SK-N-SH (cell line): ENCODE data around the gene CTBP2. TPM values are rescaled to one million over a fixed set of nuclear protein-coding genes. Genes with fewer than 3 reads are reported as not detected.

Experiments
- CTCF ChIA-PET: fragments of 300-600, 350-600 bp; formaldehyde crosslinking; extraction: SDS; loops from one replicate; lab custom pipeline; 2021; lab: Yijun Ruan, JAX
- POLR2A ChIA-PET: fragments of 350-600 bp; sonication (Branson Sonifier 250); formaldehyde crosslinking; extraction: SDS; loops from one replicate; lab custom pipeline; 2020; ENCODE audit warnings: antibody characterized with exemption, inconsistent platforms; lab: Yijun Ruan, JAX
- DNase-seq: peaks from one replicate; pipeline ENCODE4 v3.0.0; 2012
- H2AFZ ChIP-seq: fragments of 200-600 bp; sonication (generic); 2 replicates; pipeline ENCODE4 v1.8.1; 2016; ENCODE audit warnings: antibody characterized with exemption, mild to moderate bottlenecking, low read depth
- H3F3A ChIP-seq: fragments of 200-600 bp; sonication (generic); replicated peaks from 2 replicates; pipeline ENCODE3; 2016; ENCODE audit warnings: antibody characterized with exemption, mild to moderate bottlenecking; ENCODE audit not compliant: insufficient read depth
- H3K27ac ChIP-seq, 2 experiments: fragments of 200-500 bp in 1 of 2; fragments of 200-600 bp in 1 of 2; sonication (Bioruptor generic) in 1 of 2; sonication (generic), shearing (Covaris generic) in 1 of 2; 2 replicates each; pipeline versions ENCODE4 v1.5.1 to v1.6.1; 2014 to 2016; ENCODE audit warnings: low read depth in 2 of 2, inconsistent platforms in 1 of 2, low read length in 1 of 2, mild to moderate bottlenecking in 1 of 2, mixed read lengths in 1 of 2
- H3K27me3 ChIP-seq: fragments of 200-600 bp; sonication (generic), shearing (Covaris generic); 2 replicates; pipeline ENCODE4 v1.6.1; 2016; ENCODE audit warnings: mixed run types; ENCODE audit not compliant: insufficient read depth
- H3K36me3 ChIP-seq, 2 experiments: fragments of 200-500 bp in 1 of 2; fragments of 200-600 bp in 1 of 2; sonication (Bioruptor generic) in 1 of 2; sonication (generic) in 1 of 2; replicated peaks in 1 of 2; 2 replicates each; pipeline versions ENCODE3 to v1.5.1; 2014 to 2016; ENCODE audit warnings: low read length in 1 of 2, mild to moderate bottlenecking in 1 of 2; ENCODE audit not compliant: insufficient read depth in 2 of 2, control insufficient read depth in 1 of 2
- H3K4me1 ChIP-seq, 2 experiments: fragments of 200-500 bp in 1 of 2; fragments of 200-600 bp in 1 of 2; sonication (Bioruptor generic) in 1 of 2; sonication (generic), shearing (Covaris generic) in 1 of 2; 2 replicates each; pipeline versions ENCODE4 v1.5.1 to v1.6.1; 2014 to 2016; ENCODE audit warnings: low read depth in 1 of 2, low read length in 1 of 2, mixed run types in 1 of 2; ENCODE audit not compliant: insufficient read depth in 2 of 2, control insufficient read depth in 1 of 2
- H3K4me2 ChIP-seq: fragments of 200-600 bp; sonication (generic), shearing (Covaris generic); 2 replicates; pipeline ENCODE4 v1.6.1; 2017; ENCODE audit warnings: mixed run types
- H3K4me3 ChIP-seq, 2 experiments: fragments of 200-500 bp in 1 of 2; fragments of 200-600 bp in 1 of 2; sonication (Bioruptor generic) in 1 of 2; sonication (generic), shearing (Covaris generic) in 1 of 2; 2 replicates each; pipeline versions ENCODE4 v1.5.1 to v1.8.1; 2014 to 2016; ENCODE audit warnings: low read depth in 2 of 2, inconsistent platforms in 1 of 2, low read length in 1 of 2, mild to moderate bottlenecking in 1 of 2, mixed read lengths in 1 of 2, moderate library complexity in 1 of 2
- H3K79me2 ChIP-seq: fragments of 200-600 bp; sonication (generic); 2 replicates; pipeline ENCODE4 v1.8.1; 2017; ENCODE audit warnings: mild to moderate bottlenecking; ENCODE audit not compliant: insufficient read depth
- H3K9ac ChIP-seq: fragments of 200-600 bp; sonication (generic); 2 replicates; pipeline ENCODE4 v1.6.1; 2017; ENCODE audit warnings: mixed run types
- H3K9me2 ChIP-seq: fragments of 200-600 bp; sonication (generic); 2 replicates; pipeline ENCODE4 v1.6.1; 2017; ENCODE audit warnings: mixed run types
- H3K9me3 ChIP-seq: fragments of 200-600 bp; sonication (generic); 2 replicates; pipeline ENCODE4 v1.6.1; 2017; ENCODE audit warnings: mixed run types, mild to moderate bottlenecking, moderate library complexity
- H4K20me1 ChIP-seq: fragments of 200-600 bp; sonication (generic); 2 replicates; pipeline ENCODE4 v1.6.1; 2017; ENCODE audit warnings: mild to moderate bottlenecking, mixed run types; ENCODE audit not compliant: insufficient read depth
- EP300 ChIP-seq, 2 experiments: IDR thresholded peaks; 2 replicates each; pipeline versions ENCODE4 v1.4.0 to v1.6.1; 2012; ENCODE audit warnings: borderline replicate concordance in 1 of 2, low read depth in 1 of 2, low read length in 1 of 2
- FOSL2 ChIP-seq: IDR thresholded peaks from 2 replicates; pipeline ENCODE4 v1.4.0; 2012; ENCODE audit warnings: low read depth, mild to moderate bottlenecking, moderate library complexity, borderline replicate concordance
- FOXJ3 ChIP-seq: sonication (generic); formaldehyde crosslinking; IDR thresholded peaks from 2 replicates; pipeline ENCODE4 v1.5.1; 2020; ENCODE audit warnings: mild to moderate bottlenecking, missing genetic modification reagents
- GABPA ChIP-seq: IDR thresholded peaks from 2 replicates; pipeline ENCODE4 v1.4.0; 2012; ENCODE audit warnings: low read depth, mild to moderate bottlenecking
- NRF1 ChIP-seq: IDR thresholded peaks from 2 replicates; pipeline ENCODE4 v1.6.1; 2012; ENCODE audit warnings: low read depth, mild to moderate bottlenecking, low read length
- RAD21 ChIP-seq: IDR thresholded peaks from 2 replicates; pipeline ENCODE4 v1.6.1; 2012; ENCODE audit warnings: mild to moderate bottlenecking, low read length
- REST ChIP-seq: IDR thresholded peaks from 2 replicates; pipeline ENCODE4 v1.6.1; 2012; ENCODE audit warnings: mild to moderate bottlenecking, low read depth, low read length, moderate library complexity
- RFX5 ChIP-seq: IDR thresholded peaks from 2 replicates; pipeline ENCODE4 v1.6.1; 2012; ENCODE audit warnings: mild to moderate bottlenecking, improper control_type of control experiment, low read length
- RXRA ChIP-seq: IDR thresholded peaks from 2 replicates; pipeline ENCODE4 v1.4.0; 2012; ENCODE audit warnings: low read depth, mild to moderate bottlenecking, borderline replicate concordance
- USF1 ChIP-seq: IDR thresholded peaks from 2 replicates; pipeline ENCODE4 v1.4.0; 2012; ENCODE audit warnings: low read depth, borderline replicate concordance
- USF2 ChIP-seq: fragments of 150-350 bp; IDR thresholded peaks from 2 replicates; pipeline ENCODE4 v1.6.1; 2017; ENCODE audit warnings: antibody characterized with exemption, low read length, low read depth, borderline replicate concordance
- WGBS: methylation state at CpG from one replicate; pipeline ENCODE4 v1.1.6; 2017; ENCODE audit warnings: low lambda C conversion rate; 5-methylcytosine and 5-hydroxymethylcytosine counted together
- polyA plus RNA-seq, 3 experiments: library from polyadenylated mRNA; depleted of rRNA; stranded (reverse); fragments of >200 nt; gene quantifications; 2 replicates each; pipeline ENCODE4 v1.2.3, GENCODE V29; 2012

Gene CTBP2
- polyA plus RNA-seq, 1 of the 3 experiments (the other 2 are of a cell fraction), result 69.7 TPM

- no peak overlapping the region for H3K27ac ChIP-seq
- H3K9me2 ChIP-seq, result no peaks in the 10 kb centered on the region
- H3K79me2 ChIP-seq, result no peaks in the 10 kb centered on the region
- H2AFZ ChIP-seq, result no peak overlapping the region
- peaks cover 0 to 5% of the 10 kb centered on the region in 2 experiments; a peak in 1 of 4 replicates for H3K4me1 ChIP-seq
- ChIA-PET POLR2A (no interaction called here), CTCF (interaction anchor here (0.9 kb wide), 1 partner anchor 13 kb away, joined by 3 read pairs; no protein-coding TSS in a partner anchor)
- H3K9ac ChIP-seq, result no peak overlapping the region
- no peaks in the 10 kb centered on the region for H3K9me3 ChIP-seq
- no peak overlapping the region for H3K4me3 ChIP-seq
- no peak overlapping the region for H3K4me2 ChIP-seq
- no peaks in the 10 kb centered on the region for H4K20me1 ChIP-seq
- no peaks in the 10 kb centered on the region for H3K27me3 ChIP-seq
- no peaks in the 10 kb centered on the region for H3F3A ChIP-seq
- H3K36me3 ChIP-seq, result no peaks in the 10 kb centered on the region
- TF ChIP-seq REST (peak; percentile 80; the same call in 1 of the 2 replicates), USF2 (no peak)
- WGBS, result 58% methylated on average over 2 of the region's 5 CpGs
- DNase-seq, result no peak
Measured at GRCh38 chr10:125201108-125201524, 40.8 kb upstream of the CTBP2 start.

GRCh38 chr10:125200396-125200795 lies 40.0 kb upstream of the CTBP2 start:
- Histone ChIP-seq H3K9me3 (no peaks in the 10 kb centered on the region), H3K27me3 (no peaks in the 10 kb centered on the region), H3K27ac (no peak overlapping the region), H2AFZ (no peak overlapping the region), H3K9ac (no peak overlapping the region), H3K36me3 (no peaks in the 10 kb centered on the region), H3K4me1 (peaks cover 0 to 5% of the 10 kb centered on the region in 2 experiments; a peak in 1 of 4 replicates), H3F3A (no peaks in the 10 kb centered on the region), H3K4me3 (no peak overlapping the region), H3K79me2 (no peaks in the 10 kb centered on the region), H3K9me2 (no peaks in the 10 kb centered on the region), H3K4me2 (no peak overlapping the region), H4K20me1 (no peaks in the 10 kb centered on the region)
- ChIA-PET CTCF (interaction anchor here (0.9 kb wide), 1 partner anchor 14 kb away, joined by 3 read pairs; no protein-coding TSS in a partner anchor), POLR2A (no interaction called here)
- TF ChIP-seq FOSL2, result no peak
- TF ChIP-seq REST, result no peak
- TF ChIP-seq RAD21, result no peak
- TF ChIP-seq USF2, result no peak
- TF ChIP-seq NRF1, result no peak
- TF ChIP-seq FOXJ3 (CRISPR knock-in tag), result no peak
- TF ChIP-seq GABPA, result no peak
- TF ChIP-seq EP300 (IDR thresholded peaks at IDR 0.05; ENCODE audit: borderline replicate concordance in 1 of 2, low read depth in 1 of 2, low read length in 1 of 2), result no peak
- TF ChIP-seq RXRA, result no peak
- no peak for TF ChIP-seq RFX5
- TF ChIP-seq USF1, result no peak
- 10% methylated on average over 3 of the region's 3 CpGs for WGBS
- DNase-seq, result no peak
